ENCODE measurements around the gene SCGB3A1.

GRCh38 chr5:180639287-180639686, 48.0 kb upstream of the SCGB3A1 start:
- TF ChIP-seq CTCF (IDR thresholded peaks at IDR 0.05 in 8 of 11, conservative IDR thresholded peaks at IDR 0.05 in 3 of 11) (no peak), POLR2A (IDR thresholded peaks at IDR 0.05) (no peak), POLR2AphosphoS5 (IDR thresholded peaks at IDR 0.05) (no peak)
